Posterior cingulate gyrus (tissue), 11 donors: ENCODE data around the gene LPAR1.

Experiments used
- DNase-seq, 10 donors: peaks; one replicate each; pipeline versions ENCODE4 v3.0.0 to v3.0.0-alpha.2; 2020 to 2021; ENCODE audit warnings: mixed read lengths in 3 of 10
- intact Hi-C: fragments of 100-400 bp; cut with DNase I; formaldehyde crosslinking; loops from one replicate; pipeline ENCODE4 v1.15.1; 2023

Gene LPAR1

GRCh38 chr9:110968096-110968495 is 70.2 kb downstream of the LPAR1 start:
- intact Hi-C loops, result no loop called here
- DNase-seq, result no peak

- intact Hi-C loops, result no loop called here
- no peak for DNase-seq
These were observed 71.1 kb downstream of the LPAR1 start for GRCh38 chr9:110967196-110967595.

GRCh38 chr9:110960288-110960687 is 78.0 kb downstream of the LPAR1 start:
- intact Hi-C loops, result no loop called here
- no peak for DNase-seq

GRCh38 chr9:110958847-110959246 is 79.4 kb downstream of the LPAR1 start:
- DNase-seq, result no peak
- intact Hi-C loops, result no loop called here

GRCh38 chr9:110954822-110955291 is 83.4 kb downstream of the LPAR1 start:
- no peak for DNase-seq
- intact Hi-C loops, result no loop called here

GRCh38 chr9:110952540-110952859 is 85.8 kb downstream of the LPAR1 start:
- intact Hi-C loops, result no loop called here

GRCh38 chr9:110951805-110952539 is 86.3 kb downstream of the LPAR1 start:
- intact Hi-C loops, result no loop called here

More at GRCh38 chr9:110952540-110952859, 85.8 kb downstream of the LPAR1 start:
- peak in 1 of 10 donors; percentile 65 for DNase-seq

GRCh38 chr9:110950041-110950645 is 88.1 kb downstream of the LPAR1 start:
- DNase-seq, result no peak
- intact Hi-C loops, result no loop called here

More at GRCh38 chr9:110951805-110952539, 86.3 kb downstream of the LPAR1 start:
- peak in 2 of 10 donors; percentile 8 to 12 for DNase-seq

GRCh38 chr9:110949081-110949480 is 89.2 kb downstream of the LPAR1 start:
- intact Hi-C loops, result no loop called here
- DNase-seq, result no peak

GRCh38 chr9:110947491-110948044 is 90.7 kb downstream of the LPAR1 start:
- DNase-seq, result no peak
- intact Hi-C loops, result no loop called here

- intact Hi-C loops, result no loop called here
- DNase-seq, result no peak
These were observed 95.7 kb downstream of the LPAR1 start for GRCh38 chr9:110942522-110942921.

GRCh38 chr9:110940951-110941557 is 97.2 kb downstream of the LPAR1 start:
- intact Hi-C loops, result no loop called here
- DNase-seq, result no peak

- intact Hi-C loops, result no loop called here
- no peak for DNase-seq
These were observed 98.7 kb downstream of the LPAR1 start for GRCh38 chr9:110939573-110939972.

- intact Hi-C loops, result no loop called here
- no peak for DNase-seq
These were observed 99.2 kb downstream of the LPAR1 start for GRCh38 chr9:110939047-110939446.

- no peak for DNase-seq
- intact Hi-C loops, result no loop called here
These were observed 100.0 kb downstream of the LPAR1 start for GRCh38 chr9:110938242-110938641.

GRCh38 chr9:110936719-110937452 is 101.4 kb downstream of the LPAR1 start:
- intact Hi-C loops, result no loop called here

GRCh38 chr9:110936237-110936636 is 102.0 kb downstream of the LPAR1 start:
- no peak for DNase-seq
- intact Hi-C loops, result no loop called here

More at GRCh38 chr9:110936719-110937452, 101.4 kb downstream of the LPAR1 start:
- no peak for DNase-seq

GRCh38 chr9:110935829-110936228 is 102.4 kb downstream of the LPAR1 start:
- intact Hi-C loops, result no loop called here
- DNase-seq, result no peak

- intact Hi-C loops, result no loop called here
- no peak for DNase-seq
These were observed 104.8 kb downstream of the LPAR1 start for GRCh38 chr9:110933350-110934001.

GRCh38 chr9:110932863-110933262 is 105.4 kb downstream of the LPAR1 start:
- intact Hi-C loops, result no loop called here
- DNase-seq, result no peak
